DND-41 (cell line): ENCODE results near the gene ENAH.

Source experiments
- ATAC-seq: fragments of 200-7000 bp; cut with Tn5 transposase; 3 replicates; pipeline ENCODE4 v1.9.1; 2021; ENCODE audit warnings: low read depth; ENCODE audit not compliant: insufficient read depth
- DNase-seq: peaks from one replicate; pipeline ENCODE4 v3.0.0-alpha.2; 2020
- H2AFZ ChIP-seq: 2 replicates; pipeline ENCODE4 v1.6.0; 2012; ENCODE audit warnings: low read depth, low read length
- H3K27ac ChIP-seq: 2 replicates; pipeline ENCODE4 v1.5.1; 2012; ENCODE audit warnings: low read length, inconsistent platforms
- H3K27me3 ChIP-seq: fragments of 200-600 bp; sonication (generic); 2 replicates; pipeline ENCODE4 v1.6.0; 2012; ENCODE audit warnings: low read length, mild to moderate bottlenecking, inconsistent platforms; ENCODE audit not compliant: insufficient read depth, poor library complexity
- H3K36me3 ChIP-seq: 2 replicates; pipeline ENCODE4 v1.5.1; 2012; ENCODE audit warnings: low read length, inconsistent platforms; ENCODE audit not compliant: insufficient read depth
- H3K4me1 ChIP-seq: 2 replicates; pipeline ENCODE4 v1.5.1; 2012; ENCODE audit warnings: mild to moderate bottlenecking, low read length; ENCODE audit not compliant: insufficient read depth
- H3K4me2 ChIP-seq: 2 replicates; pipeline ENCODE4 v1.6.0; 2012; ENCODE audit warnings: mild to moderate bottlenecking, moderate library complexity, low read length, inconsistent platforms; ENCODE audit not compliant: insufficient read depth
- H3K4me3 ChIP-seq, 2 experiments: fragments of 200-600 bp in 1 of 2; shearing (Covaris generic) in 1 of 2; 2 replicates each; pipeline ENCODE4 v1.5.1; 2012 to 2016; ENCODE audit warnings: inconsistent platforms in 2 of 2, low read length in 2 of 2, mild to moderate bottlenecking in 2 of 2, low read depth in 1 of 2, moderate library complexity in 1 of 2
- H3K79me2 ChIP-seq: 2 replicates; pipeline ENCODE4 v1.6.0; 2012; ENCODE audit warnings: low read length, inconsistent platforms; ENCODE audit not compliant: insufficient read depth
- H3K9ac ChIP-seq: 2 replicates; pipeline ENCODE4 v1.6.0; 2012; ENCODE audit warnings: low read depth, mild to moderate bottlenecking, inconsistent platforms, low read length, moderate library complexity
- H3K9me3 ChIP-seq: 2 replicates; pipeline ENCODE4 v1.5.1; 2012; ENCODE audit warnings: low read length, moderate library complexity, mild to moderate bottlenecking, inconsistent platforms; ENCODE audit not compliant: insufficient read depth, severe bottlenecking
- H4K20me1 ChIP-seq: 2 replicates; pipeline ENCODE4 v1.6.0; 2012; ENCODE audit warnings: low read length; ENCODE audit not compliant: insufficient read depth
- CTCF ChIP-seq: IDR thresholded peaks from 2 replicates; pipeline ENCODE4 v1.5.1; 2012; ENCODE audit warnings: borderline replicate concordance, low read length, moderate library complexity, mild to moderate bottlenecking; ENCODE audit not compliant: poor library complexity, severe bottlenecking; ENCODE audit errors: extremely low read depth
- EZH2 ChIP-seq: IDR thresholded peaks from 3 replicates; pipeline ENCODE4 v1.6.1; 2012; ENCODE audit warnings: borderline replicate concordance, low read depth, mild to moderate bottlenecking, moderate library complexity, low read length, inconsistent platforms; ENCODE audit not compliant: severe bottlenecking

The ENAH gene

GRCh38 chr1:225554216-225554812 is 98.6 kb downstream of the ENAH start:
- Histone ChIP-seq H2AFZ (no peak overlapping the region), H3K27me3 (no peaks in the 10 kb centered on the region), H3K4me3 (no peak overlapping the region), H3K4me1 (no peaks in the 10 kb centered on the region), H3K36me3 (no peaks in the 10 kb centered on the region), H3K79me2 (no peaks in the 10 kb centered on the region), H3K27ac (no peak overlapping the region), H3K9ac (no peak overlapping the region), H3K4me2 (no peak overlapping the region), H4K20me1 (no peaks in the 10 kb centered on the region), H3K9me3 (peaks cover 5% of the 10 kb centered on the region)
- peak; percentile 42; the same call in 1 of the 3 replicates for ATAC-seq
- TF ChIP-seq CTCF = peak; percentile 66
- no peak for TF ChIP-seq EZH2
- no peak for DNase-seq

GRCh38 chr1:225549821-225550220 is 103.1 kb downstream of the ENAH start:
- Histone ChIP-seq H3K27me3 (no peaks in the 10 kb centered on the region), H3K79me2 (no peaks in the 10 kb centered on the region), H3K9me3 (no peaks in the 10 kb centered on the region), H3K4me3 (no peak overlapping the region), H3K4me2 (no peak overlapping the region), H3K4me1 (no peaks in the 10 kb centered on the region), H4K20me1 (no peaks in the 10 kb centered on the region), H3K36me3 (no peaks in the 10 kb centered on the region), H3K9ac (no peak overlapping the region), H2AFZ (no peak overlapping the region), H3K27ac (no peak overlapping the region)
- no peak for DNase-seq
- TF ChIP-seq CTCF (no peak), EZH2 (no peak)
- no peak for ATAC-seq

GRCh38 chr1:225548140-225548857 is 104.6 kb downstream of the ENAH start:
- no peak for TF ChIP-seq CTCF
- no peak for TF ChIP-seq EZH2
- H4K20me1 ChIP-seq = no peaks in the 10 kb centered on the region
- H3K4me2 ChIP-seq = no peak overlapping the region
- no peak overlapping the region for H2AFZ ChIP-seq
- H3K4me1 ChIP-seq = no peaks in the 10 kb centered on the region
- no peaks in the 10 kb centered on the region for H3K9me3 ChIP-seq
- ATAC-seq (no peak), DNase-seq (no peak)
- no peaks in the 10 kb centered on the region for H3K79me2 ChIP-seq
- no peak overlapping the region for H3K9ac ChIP-seq
- H3K27me3 ChIP-seq = no peaks in the 10 kb centered on the region
- no peaks in the 10 kb centered on the region for H3K36me3 ChIP-seq
- no peak overlapping the region for H3K27ac ChIP-seq
- H3K4me3 ChIP-seq = no peak overlapping the region
